Fibroblast of upper back skin (primary cell): Measurements from ENCODE around the gene SCN8A.

Experiments used
- DNase-seq: peaks from one replicate; pipeline ENCODE4 v3.0.0-alpha.2; 2013

Gene SCN8A

GRCh38 chr12:51672334-51672733 lies 81.3 kb downstream of the SCN8A start:
- no peak for DNase-seq

- DNase-seq = no peak
These were observed 84.2 kb downstream of the SCN8A start for GRCh38 chr12:51675071-51675803.

- DNase-seq = no peak
These were observed 85.8 kb downstream of the SCN8A start for GRCh38 chr12:51676875-51677274.

- no peak for DNase-seq
These were observed 86.4 kb downstream of the SCN8A start for GRCh38 chr12:51677284-51677968.

- DNase-seq = peak; percentile 63
These were observed 87.2 kb downstream of the SCN8A start for GRCh38 chr12:51678086-51678724.

- DNase-seq = no peak
These were observed 91.9 kb downstream of the SCN8A start for GRCh38 chr12:51682981-51683380.

- DNase-seq = peak; percentile 69
These were observed 92.8 kb downstream of the SCN8A start for GRCh38 chr12:51683763-51684357.

- DNase-seq = peak; percentile 76
These were observed 95.7 kb downstream of the SCN8A start for GRCh38 chr12:51686727-51687126.

- DNase-seq = peak; percentile 73
These were observed 96.1 kb downstream of the SCN8A start for GRCh38 chr12:51687177-51687576.

- peak; percentile 94 for DNase-seq
These were observed 96.6 kb downstream of the SCN8A start for GRCh38 chr12:51687614-51688013.

- no peak for DNase-seq
These were observed 99.0 kb downstream of the SCN8A start for GRCh38 chr12:51689983-51690382.

GRCh38 chr12:51692016-51692415 lies 101.0 kb downstream of the SCN8A start:
- no peak for DNase-seq

- DNase-seq = no peak
These were observed 102.5 kb downstream of the SCN8A start for GRCh38 chr12:51693569-51693968.

- DNase-seq = no peak
These were observed 103.1 kb downstream of the SCN8A start for GRCh38 chr12:51694146-51694545.

GRCh38 chr12:51695241-51696010 lies 104.4 kb downstream of the SCN8A start:
- peak; percentile 15 for DNase-seq

- DNase-seq = no peak
These were observed 108.2 kb downstream of the SCN8A start for GRCh38 chr12:51699219-51699618.

GRCh38 chr12:51700887-51701286 lies 109.9 kb downstream of the SCN8A start:
- DNase-seq = no peak

GRCh38 chr12:51702587-51702986 lies 111.6 kb downstream of the SCN8A start:
- no peak for DNase-seq

- DNase-seq = no peak
These were observed 114.4 kb downstream of the SCN8A start for GRCh38 chr12:51705450-51705849.

GRCh38 chr12:51706206-51706605 lies 115.2 kb downstream of the SCN8A start:
- DNase-seq = no peak

GRCh38 chr12:51714666-51715065 lies 123.6 kb downstream of the SCN8A start:
- DNase-seq = peak; percentile 86

GRCh38 chr12:51717326-51717925 lies 126.4 kb downstream of the SCN8A start:
- DNase-seq = no peak
